GM23248 (cell line): ENCODE measurements around the gene GPR17.

Experiments used
- EZH2 ChIP-seq: fragments of 200-600 bp; sonication (generic); IDR thresholded peaks from 2 replicates; pipeline ENCODE4 v1.6.1; 2018; ENCODE audit warnings: antibody characterized with exemption, mild to moderate bottlenecking; ENCODE audit not compliant: insufficient read depth, poor library complexity, severe bottlenecking
- EZH2phosphoT487 ChIP-seq: fragments of 200-600 bp; sonication (generic); IDR thresholded peaks from 2 replicates; pipeline ENCODE4 v1.6.1; 2018; ENCODE audit warnings: antibody characterized with exemption, moderate library complexity, mild to moderate bottlenecking, low read depth; ENCODE audit not compliant: insufficient read depth

DNA sequence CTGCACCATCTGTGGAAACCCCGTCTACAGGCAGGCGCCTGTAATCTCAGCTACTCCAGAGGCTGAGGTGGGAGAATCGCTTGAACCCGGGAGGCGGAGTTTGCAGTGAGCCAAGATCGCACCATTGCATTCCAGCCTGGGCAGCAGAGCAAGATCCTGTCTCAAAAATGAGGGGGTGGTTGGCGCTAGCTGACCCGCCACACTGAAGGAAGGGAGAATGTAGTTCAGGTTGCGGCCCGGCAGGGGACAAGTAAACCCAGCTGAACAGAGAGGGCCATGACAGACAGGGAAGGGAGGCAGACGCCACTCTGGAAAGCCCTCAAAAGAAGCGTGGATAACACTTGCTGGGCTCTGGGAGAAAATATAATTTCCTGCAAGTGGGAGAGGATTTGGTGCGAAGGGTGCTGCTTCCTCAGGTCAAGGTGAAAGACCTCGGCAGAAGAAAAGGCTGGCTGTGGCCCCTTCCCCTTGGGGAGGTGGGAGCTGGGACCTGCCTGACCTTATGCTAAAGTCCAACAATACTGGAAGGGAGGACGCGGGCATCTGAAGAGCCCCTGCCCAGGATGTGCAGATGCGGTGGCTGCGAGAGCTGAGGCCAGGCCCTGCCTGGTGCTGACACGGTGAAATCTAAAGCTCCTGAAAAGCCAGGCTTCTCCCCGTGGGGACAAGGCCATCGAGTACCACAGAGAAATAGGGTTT, 51.7 kb downstream of the GPR17 start:
- TF ChIP-seq EZH2 (no peak), EZH2phosphoT487 (no peak)
